Smooth muscle cell (in vitro differentiated cells): ENCODE measurements around the gene SUN3. TPM values are rescaled to one million over a fixed set of nuclear protein-coding genes. Genes with fewer than 3 reads are reported as not detected.
"Not testable (repeated sequence)": the region's sequence is repeated elsewhere in the genome, so short reads cannot be mapped to it uniquely, and the experiment has no call there.

ENCODE experiments used
- DNase-seq: peaks from one replicate; lab custom pipeline; 2025; ENCODE audit not compliant: unreplicated experiment; lab: John Stamatoyannopoulos, UW
- H2AFZ ChIP-seq: fragments of 200-600 bp; sonication (generic); 2 replicates; pipeline ENCODE4 v1.6.0; 2016; ENCODE audit warnings: antibody characterized with exemption, low read depth, mild to moderate bottlenecking
- H3F3A ChIP-seq: fragments of 200-600 bp; sonication (generic); 2 replicates; pipeline ENCODE4 v1.6.0; 2017; ENCODE audit warnings: antibody characterized with exemption, low read depth
- H3K27ac ChIP-seq: fragments of 200-600 bp; sonication (generic); 2 replicates; pipeline ENCODE4 v1.5.1; 2016; ENCODE audit warnings: low read depth, mild to moderate bottlenecking
- H3K27me3 ChIP-seq: fragments of 200-600 bp; sonication (generic); 2 replicates; pipeline ENCODE4 v1.6.1; 2016; ENCODE audit warnings: low read depth, mild to moderate bottlenecking
- H3K36me3 ChIP-seq: fragments of 200-600 bp; sonication (generic); 2 replicates; pipeline ENCODE4 v1.5.1; 2016; ENCODE audit warnings: low read depth
- H3K4me1 ChIP-seq: fragments of 200-600 bp; sonication (generic); 2 replicates; pipeline ENCODE4 v1.5.1; 2016; ENCODE audit warnings: low read depth
- H3K4me2 ChIP-seq: fragments of 200-600 bp; sonication (generic); 2 replicates; pipeline ENCODE4 v1.6.0; 2016; ENCODE audit warnings: mild to moderate bottlenecking
- H3K4me3 ChIP-seq: fragments of 200-600 bp; sonication (generic); 2 replicates; pipeline ENCODE4 v1.5.1; 2016; ENCODE audit warnings: mild to moderate bottlenecking
- H3K79me2 ChIP-seq: fragments of 200-600 bp; sonication (generic); 2 replicates; pipeline ENCODE4 v1.6.0; 2016; ENCODE audit warnings: low read depth, mild to moderate bottlenecking
- H3K9ac ChIP-seq: fragments of 200-600 bp; sonication (generic); 2 replicates; pipeline ENCODE4 v1.6.0; 2016; ENCODE audit warnings: low read depth
- H3K9me3 ChIP-seq: fragments of 200-600 bp; sonication (generic); replicated peaks from 2 replicates; pipeline ENCODE4 v1.5.1; 2016; ENCODE audit warnings: low read depth
- H4K20me1 ChIP-seq: fragments of 200-600 bp; sonication (generic); 2 replicates; pipeline ENCODE4 v1.6.0; 2016; ENCODE audit warnings: low read depth
- CTCF ChIP-seq: fragments of 200-600 bp; sonication (generic); IDR thresholded peaks from 2 replicates; pipeline ENCODE4 v1.5.1; 2017; ENCODE audit warnings: borderline replicate concordance, mild to moderate bottlenecking, antibody characterized with exemption; ENCODE audit not compliant: insufficient read depth, poor library complexity, severe bottlenecking
- WGBS: methylation state at CpG from one replicate; pipeline ENCODE4 v1.1.7; 2016; ENCODE audit warnings: low lambda C conversion rate; 5-methylcytosine and 5-hydroxymethylcytosine counted together
- polyA plus RNA-seq: library from polyadenylated mRNA; unstranded; fragments of >200 nt; fragmentation: Nextera tagmentation; extraction: Ambion mirVana; gene quantifications from 2 replicates; pipeline ENCODE4 v1.2.1, GENCODE V29; 2016
- total RNA-seq: library from RNA; depleted of rRNA; stranded (reverse); fragments of >200 nt; gene quantifications from 2 replicates; pipeline ENCODE4 v1.2.3, GENCODE V29; 2014

Gene SUN3
- total and polyA plus RNA-seq, 2 experiments from 2014 or later, result not detected

GRCh38 chr7:47991741-47992311 is 37.1 kb downstream of the SUN3 start:
- 2% methylated on average over 26 of the region's 26 CpGs for WGBS
- Histone ChIP-seq H2AFZ (peak overlapping the region; percentile 93), H3K4me2 (peak overlapping the region; percentile 89), H3K4me1 (peaks cover 8% of the 10 kb centered on the region), H4K20me1 (no peaks in the 10 kb centered on the region), H3K79me2 (no peaks in the 10 kb centered on the region), H3K9ac (no peak overlapping the region), H3K4me3 (peak overlapping the region; percentile 62), H3K36me3 (no peaks in the 10 kb centered on the region), H3K27me3 (no peaks in the 10 kb centered on the region), H3K27ac (peak overlapping the region; percentile 34), H3F3A (peaks cover 5% of the 10 kb centered on the region), H3K9me3 (no peaks in the 10 kb centered on the region)
- peak; percentile 57 for TF ChIP-seq CTCF
- DNase-seq, result peak; percentile 51

- no peak for TF ChIP-seq CTCF
- Histone ChIP-seq H3K27me3 (no peaks in the 10 kb centered on the region), H3K9me3 (no peaks in the 10 kb centered on the region), H2AFZ (peak overlapping the region; percentile 93), H3K4me1 (peaks cover 8% of the 10 kb centered on the region), H3F3A (peaks cover 5% of the 10 kb centered on the region), H3K9ac (no peak overlapping the region), H3K4me3 (peak overlapping the region; percentile 62), H3K27ac (no peak overlapping the region), H4K20me1 (no peaks in the 10 kb centered on the region), H3K79me2 (no peaks in the 10 kb centered on the region), H3K36me3 (no peaks in the 10 kb centered on the region), H3K4me2 (peak overlapping the region; percentile 89)
- no peak for DNase-seq
- WGBS, result 81% methylated on average over 1 of the region's 1 CpG
These were observed 37.6 kb downstream of the SUN3 start for GRCh38 chr7:47991270-47991669.

GRCh38 chr7:47990592-47990991 is 38.3 kb downstream of the SUN3 start:
- Histone ChIP-seq H3K27me3 (no peaks in the 10 kb centered on the region), H3F3A (peaks cover 5% of the 10 kb centered on the region), H3K9me3 (no peaks in the 10 kb centered on the region), H3K79me2 (no peaks in the 10 kb centered on the region), H3K4me1 (peaks cover 8% of the 10 kb centered on the region), H3K4me2 (no peak overlapping the region), H3K27ac (no peak overlapping the region), H4K20me1 (no peaks in the 10 kb centered on the region), H3K4me3 (no peak overlapping the region), H3K36me3 (no peaks in the 10 kb centered on the region), H2AFZ (no peak overlapping the region), H3K9ac (no peak overlapping the region)
- 92% methylated on average over 5 of the region's 5 CpGs for WGBS
- DNase-seq, result no peak
- TF ChIP-seq CTCF, result no peak

GRCh38 chr7:47989607-47990400 is 39.1 kb downstream of the SUN3 start:
- not testable (repeated sequence) for H3K9me3 ChIP-seq, H3K27ac ChIP-seq, H3K4me2 ChIP-seq, H3K4me3 ChIP-seq, H3K79me2 ChIP-seq, H4K20me1 ChIP-seq, H3F3A ChIP-seq, H3K9ac ChIP-seq, H3K27me3 ChIP-seq, H3K36me3 ChIP-seq, DNase-seq, H3K4me1 ChIP-seq
- 36% methylated on average over 10 of the region's 10 CpGs for WGBS
- peak overlapping the region; percentile 54 for H2AFZ ChIP-seq
